Endothelial cell (in vitro differentiated cells): ENCODE data around the gene NANOS2. TPM values are rescaled to one million over a fixed set of nuclear protein-coding genes. Genes with fewer than 3 reads are reported as not detected.
A peak's percentile ranks its signal among the peaks of the same experiment; 100 is the strongest.

ENCODE experiments used
- DNase-seq: peaks from one replicate; pipeline ENCODE4 v3.0.0; 2021; ENCODE audit warnings: low spot score
- H3K27ac Mint-ChIP-seq: one replicate; pipeline ENCODE4 v1.8.0; 2021; ENCODE audit warnings: mixed read lengths, inconsistent platforms; ENCODE audit not compliant: unreplicated experiment
- H3K27me3 Mint-ChIP-seq: one replicate; pipeline ENCODE4 v1.8.0; 2021; ENCODE audit warnings: mild to moderate bottlenecking, moderate library complexity, mixed read lengths, inconsistent platforms; ENCODE audit not compliant: unreplicated experiment
- H3K36me3 Mint-ChIP-seq: one replicate; pipeline ENCODE4 v1.8.0; 2021; ENCODE audit warnings: mild to moderate bottlenecking, low read depth, mixed read lengths, inconsistent platforms; ENCODE audit not compliant: unreplicated experiment
- H3K4me1 Mint-ChIP-seq: one replicate; pipeline ENCODE4 v1.8.0; 2021; ENCODE audit warnings: mild to moderate bottlenecking, mixed read lengths, inconsistent platforms; ENCODE audit not compliant: unreplicated experiment
- H3K4me3 Mint-ChIP-seq: one replicate; pipeline ENCODE4 v1.8.0; 2021; ENCODE audit warnings: mild to moderate bottlenecking, mixed read lengths, inconsistent platforms; ENCODE audit not compliant: unreplicated experiment
- H3K9me3 Mint-ChIP-seq: one replicate; pipeline ENCODE4 v1.8.0; 2021; ENCODE audit warnings: mixed read lengths, inconsistent platforms; ENCODE audit not compliant: unreplicated experiment
- CTCF ChIP-seq: fragments of 200-600 bp; sonication (generic); IDR thresholded peaks from one replicate; pipeline ENCODE4 v1.5.0; 2021; ENCODE audit warnings: antibody characterized with exemption; ENCODE audit not compliant: unreplicated experiment
- total RNA-seq: library from RNA; stranded (reverse); fragmentation: NEBNext Ultra II Directional; extraction: Animal tissue kit (Norgen Biotek cat#: 25700); gene quantifications from one replicate; pipeline ENCODE4 v1.2.1, GENCODE V29; 2021; ENCODE audit not compliant: unreplicated experiment

Gene NANOS2
- total RNA-seq, 1 donor from 2014 or later: not detected

DNA sequence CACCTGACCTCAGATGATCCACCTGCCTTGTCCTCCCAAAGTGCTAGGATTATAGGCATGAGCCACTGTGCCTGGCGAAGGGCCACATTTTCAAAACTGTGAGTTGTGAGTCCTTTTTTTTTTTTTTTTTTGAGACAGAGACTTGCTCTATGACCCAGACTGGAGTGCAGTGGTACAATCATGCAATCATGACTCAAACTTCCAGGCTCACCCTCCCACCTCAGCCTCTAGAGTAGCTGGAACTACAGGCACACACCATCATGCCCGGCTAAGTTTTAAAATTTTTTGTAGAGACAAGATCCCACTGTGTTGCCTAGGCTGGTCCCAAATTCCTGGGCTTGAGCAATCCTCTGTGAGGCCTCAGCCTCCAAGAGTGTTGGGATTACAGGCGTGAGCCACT is 8.4 kb downstream of the NANOS2 start:
- DNase-seq: no peak
- H3K4me1 Mint-ChIP-seq: peaks cover 15% of the 10 kb centered on the region
- H3K27me3 Mint-ChIP-seq: peaks cover 9% of the 10 kb centered on the region
- no peak for TF ChIP-seq CTCF
- H3K4me3 Mint-ChIP-seq: no peak overlapping the region
- H3K36me3 Mint-ChIP-seq: no peaks in the 10 kb centered on the region
- H3K27ac Mint-ChIP-seq: peak overlapping the region; percentile 13
- no peaks in the 10 kb centered on the region for H3K9me3 Mint-ChIP-seq

- no peak overlapping the region for H3K27ac Mint-ChIP-seq
- H3K4me1 Mint-ChIP-seq: peaks cover 21% of the 10 kb centered on the region
- peaks cover 11% of the 10 kb centered on the region for H3K27me3 Mint-ChIP-seq
- DNase-seq: no peak
- no peak for TF ChIP-seq CTCF
- H3K9me3 Mint-ChIP-seq: no peaks in the 10 kb centered on the region
- H3K36me3 Mint-ChIP-seq: peaks cover 9% of the 10 kb centered on the region
- H3K4me3 Mint-ChIP-seq: no peak overlapping the region
Measured at GRCh38 chr19:45905011-45905410, 9.6 kb downstream of the NANOS2 start.

DNA sequence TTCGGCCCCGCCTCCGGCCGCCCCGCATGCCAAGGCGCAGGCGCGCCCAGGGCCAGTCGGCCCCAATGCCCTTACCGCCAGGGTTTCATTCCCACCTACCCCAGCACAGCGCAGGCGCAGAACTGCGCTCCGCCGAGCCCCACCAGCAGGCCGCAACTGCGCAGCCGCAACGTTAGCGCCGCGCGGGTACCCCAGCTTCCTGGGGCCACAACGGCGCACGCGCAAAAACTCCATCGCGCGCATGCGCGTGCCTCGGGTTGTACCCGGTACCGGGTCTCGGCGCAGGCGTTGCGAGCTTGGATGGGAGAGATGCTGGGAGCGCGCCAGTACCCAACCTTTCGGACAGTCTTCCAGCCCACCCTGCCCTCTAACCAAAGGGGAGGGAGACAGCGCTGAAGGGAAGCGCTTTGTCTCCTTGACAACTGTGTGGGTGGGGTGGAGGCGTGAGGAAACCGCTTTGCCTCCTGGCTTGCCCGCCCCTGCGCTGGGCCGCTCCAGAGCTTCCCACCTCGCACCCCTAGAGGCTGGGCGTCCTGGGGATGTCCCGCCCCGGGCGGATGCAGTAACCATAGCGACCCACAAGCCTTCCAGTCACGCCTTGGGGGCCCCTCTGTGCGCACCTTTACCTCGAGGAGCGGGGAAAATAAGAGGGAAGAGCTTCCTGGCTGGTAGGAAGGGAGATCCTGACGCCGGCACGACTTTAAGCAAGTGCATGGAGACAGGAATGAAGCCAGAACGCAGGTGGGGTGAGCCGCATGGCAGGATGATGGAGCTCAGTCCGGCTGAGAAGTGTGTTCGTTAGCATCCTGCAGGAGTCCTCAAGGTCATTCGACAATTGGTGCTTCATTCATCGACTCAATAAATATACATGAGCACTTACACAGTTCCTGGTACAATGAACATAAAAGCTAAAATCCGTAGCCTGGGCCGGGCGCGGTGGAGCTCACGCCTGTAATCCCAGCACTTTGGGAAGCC is 11.6 kb downstream of the NANOS2 start:
- peaks cover 21% of the 10 kb centered on the region for H3K4me1 Mint-ChIP-seq
- H3K27ac Mint-ChIP-seq: no peak overlapping the region
- DNase-seq: peak; percentile 100
- peaks cover 21% of the 10 kb centered on the region for H3K36me3 Mint-ChIP-seq
- H3K4me3 Mint-ChIP-seq: peak overlapping the region; percentile 65
- H3K27me3 Mint-ChIP-seq: peaks cover 11% of the 10 kb centered on the region
- H3K9me3 Mint-ChIP-seq: no peaks in the 10 kb centered on the region
- TF ChIP-seq CTCF: no peak

GRCh38 chr19:45901912-45902650 is 12.5 kb downstream of the NANOS2 start, which contains the start of gene MYPOP:
TSS of gene MYPOP (minus strand) at chr19:45902613. CDS start at chr19:45901773, 840 bp downstream.
- no peak within 1 kb of the TSS for H3K27ac Mint-ChIP-seq
- TF ChIP-seq CTCF: no peak
- no peak for DNase-seq

More at GRCh38 chr19:45901912-45902650, 12.5 kb downstream of the NANOS2 start, which contains the start of gene MYPOP:
- Mint-ChIP-seq H3K4me3 (peak within 1 kb of the TSS; percentile 96), H3K36me3 (peaks cover 21% of the 10 kb centered on the region), H3K27me3 (peaks cover 11% of the 10 kb centered on the region), H3K4me1 (peaks cover 18% of the 10 kb centered on the region), H3K9me3 (no peaks in the 10 kb centered on the region)
